HG03460 (cell line): ENCODE measurements around the gene SAA1.

Source experiments
- ATAC-seq: cut with Tn5 transposase; IDR thresholded peaks from one replicate; pipeline ENCODE4 v1.9.1; 2021; ENCODE audit not compliant: unreplicated experiment

Gene SAA1

GRCh38 chr11:18308242-18308641 lies 42.2 kb downstream of the SAA1 start:
- no peak for ATAC-seq

GRCh38 chr11:18309691-18310090 lies 43.6 kb downstream of the SAA1 start:
- ATAC-seq, result no peak

- ATAC-seq, result no peak
These were observed 44.8 kb downstream of the SAA1 start for GRCh38 chr11:18310800-18311340.

GRCh38 chr11:18312012-18312411 lies 45.9 kb downstream of the SAA1 start:
- ATAC-seq, result no peak

- no peak for ATAC-seq
These were observed 46.8 kb downstream of the SAA1 start for GRCh38 chr11:18312663-18313420.

GRCh38 chr11:18313965-18314763 lies 48.1 kb downstream of the SAA1 start:
- no peak for ATAC-seq

GRCh38 chr11:18314784-18315523 lies 48.9 kb downstream of the SAA1 start:
- ATAC-seq, result no peak

GRCh38 chr11:18315893-18316292 lies 49.8 kb downstream of the SAA1 start:
- no peak for ATAC-seq

GRCh38 chr11:18317551-18317950 lies 51.5 kb downstream of the SAA1 start:
- no peak for ATAC-seq
